ENCODE results near the gene HAPSTR1.

Gene HAPSTR1

GRCh38 chr16:9138731-9139501, 47.5 kb downstream of the HAPSTR1 start (continued):
- 0 out of 2 replicates have a peak, but pooled peaks have one; percentile 23 for TF ChIP-seq ZNF394 (tag by site-specific recombination; IDR thresholded peaks at IDR 0.05; ENCODE audit: borderline replicate concordance)

- CTCF ChIA-PET, result interaction anchor here (0.5 to 2.1 kb wide), 5 partner anchors 8 to 254 kb away, joined by 4 to 15 read pairs (median 6); no protein-coding TSS in a partner anchor
- TF ChIP-seq, protein P1, sequence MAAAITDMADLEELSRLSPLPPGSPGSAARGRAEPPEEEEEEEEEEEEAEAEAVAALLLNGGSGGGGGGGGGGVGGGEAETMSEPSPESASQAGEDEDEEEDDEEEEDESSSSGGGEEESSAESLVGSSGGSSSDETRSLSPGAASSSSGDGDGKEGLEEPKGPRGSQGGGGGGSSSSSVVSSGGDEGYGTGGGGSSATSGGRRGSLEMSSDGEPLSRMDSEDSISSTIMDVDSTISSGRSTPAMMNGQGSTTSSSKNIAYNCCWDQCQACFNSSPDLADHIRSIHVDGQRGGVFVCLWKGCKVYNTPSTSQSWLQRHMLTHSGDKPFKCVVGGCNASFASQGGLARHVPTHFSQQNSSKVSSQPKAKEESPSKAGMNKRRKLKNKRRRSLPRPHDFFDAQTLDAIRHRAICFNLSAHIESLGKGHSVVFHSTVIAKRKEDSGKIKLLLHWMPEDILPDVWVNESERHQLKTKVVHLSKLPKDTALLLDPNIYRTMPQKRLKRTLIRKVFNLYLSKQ (tag by site-specific recombination; IDR thresholded peaks at IDR 0.05; ENCODE audit: borderline replicate concordance), result no peak
- 0 out of 2 replicates have a peak, but pooled peaks have one; percentile 42 for TF ChIP-seq ZNF76 (tag by site-specific recombination; IDR thresholded peaks at IDR 0.05; ENCODE audit: borderline replicate concordance, low read depth)
- TF ChIP-seq SETDB1 (IDR thresholded peaks at IDR 0.05; ENCODE audit: insufficient read length, low read length), result peak; percentile 76
- POLR2A ChIA-PET, result interaction anchor here (0.6 kb wide), 1 partner anchor 11 kb away, joined by 7 read pairs; no protein-coding TSS in a partner anchor
Measured at GRCh38 chr16:9139965-9140364, 48.5 kb downstream of the HAPSTR1 start.

More at GRCh38 chr16:9139965-9140364, 48.5 kb downstream of the HAPSTR1 start:
- Histone ChIP-seq H3K9me3 (ENCODE audit: control insufficient read depth, insufficient read depth, low read depth, low read length) (no peaks in the 10 kb centered on the region), H3K4me1 (ENCODE audit: control insufficient read depth, insufficient read depth, low read length) (no peaks in the 10 kb centered on the region), H3K36me3 (ENCODE audit: control insufficient read depth in 2 of 2, insufficient read depth in 1 of 2, low read length in 2 of 2) (no peaks in the 10 kb centered on the region; a peak in 1 of 3 replicates), H3K4me3 (ENCODE audit: low read depth, low read length) (no peak overlapping the region), H3K27ac (ENCODE audit: extremely low read depth, low read depth, low read length) (no peak overlapping the region)

Data from HEK293 (cell line).